Hematopoietic multipotent progenitor cell treated with erythropoietin and hydrocortisone succinate and interleukin-3 and kit ligand, for 17 days (in vitro differentiated cells): ENCODE results near the gene MISP.

Experiments
- DNase-seq: peaks from one replicate; pipeline ENCODE4 v3.0.0-alpha.2; 2015; ENCODE audit warnings: low spot score

The MISP gene

GRCh38 chr19:776549-776948, 25.6 kb downstream of the MISP start:
- DNase-seq, result no peak

GRCh38 chr19:778910-779653, 28.2 kb downstream of the MISP start:
- no peak for DNase-seq

GRCh38 chr19:780935-781334, 30.0 kb downstream of the MISP start:
- no peak for DNase-seq

- no peak for DNase-seq
Measured at GRCh38 chr19:781800-782184, 30.9 kb downstream of the MISP start.

- DNase-seq, result no peak
Measured at GRCh38 chr19:782185-782877, 31.4 kb downstream of the MISP start.

- no peak for DNase-seq
Measured at GRCh38 chr19:782878-783668, 32.2 kb downstream of the MISP start.

GRCh38 chr19:784541-784940, 33.6 kb downstream of the MISP start:
- DNase-seq, result no peak

GRCh38 chr19:787536-787935, 36.6 kb downstream of the MISP start:
- no peak for DNase-seq

GRCh38 chr19:788686-788982, 37.7 kb downstream of the MISP start:
- no peak for DNase-seq

GRCh38 chr19:788983-789700, 38.2 kb downstream of the MISP start:
- DNase-seq, result no peak

GRCh38 chr19:789701-790060, 38.8 kb downstream of the MISP start:
- DNase-seq, result no peak

GRCh38 chr19:791007-791566, 40.2 kb downstream of the MISP start:
- DNase-seq, result no peak

GRCh38 chr19:791567-792305, 40.8 kb downstream of the MISP start:
- no peak for DNase-seq

GRCh38 chr19:792306-792885, 41.5 kb downstream of the MISP start:
- DNase-seq, result no peak

- no peak for DNase-seq
Measured at GRCh38 chr19:793806-794205, 42.9 kb downstream of the MISP start.

GRCh38 chr19:795073-795611, 44.2 kb downstream of the MISP start:
- no peak for DNase-seq

GRCh38 chr19:795691-796581, 45.0 kb downstream of the MISP start:
- DNase-seq, result no peak

- DNase-seq, result peak; percentile 100
Measured at GRCh38 chr19:796692-797527, 46.0 kb downstream of the MISP start, which contains the start of gene PTBP1. TSS of gene PTBP1 (plus strand) at chr19:797452. CDS start at chr19:797498, 46 bp downstream.
